GM12892 (cell line): ENCODE measurements around the gene ZSCAN5A.

Experiments
- DNase-seq: peaks from one replicate; pipeline ENCODE4 v3.0.0; 2011; ENCODE audit not compliant: insufficient read length
- FAIRE-seq: peaks from 2 replicates; lab custom pipeline; 2011; peaks lifted over from hg19 to GRCh38; lab: Jason Lieb, UNC
- POLR2A ChIP-seq: IDR thresholded peaks from 2 replicates; pipeline ENCODE4 v1.6.1; 2011; ENCODE audit warnings: low read depth, low read length, control low read depth
- POLR2AphosphoS5 ChIP-seq: IDR thresholded peaks from 2 replicates; pipeline ENCODE4 v1.6.1; 2011; ENCODE audit warnings: low read depth, low read length, control low read depth
- TAF1 ChIP-seq: IDR thresholded peaks from 2 replicates; pipeline ENCODE4 v1.6.1; 2011; ENCODE audit warnings: low read depth, mild to moderate bottlenecking, control low read depth, low read length, borderline replicate concordance

Gene ZSCAN5A

DNA sequence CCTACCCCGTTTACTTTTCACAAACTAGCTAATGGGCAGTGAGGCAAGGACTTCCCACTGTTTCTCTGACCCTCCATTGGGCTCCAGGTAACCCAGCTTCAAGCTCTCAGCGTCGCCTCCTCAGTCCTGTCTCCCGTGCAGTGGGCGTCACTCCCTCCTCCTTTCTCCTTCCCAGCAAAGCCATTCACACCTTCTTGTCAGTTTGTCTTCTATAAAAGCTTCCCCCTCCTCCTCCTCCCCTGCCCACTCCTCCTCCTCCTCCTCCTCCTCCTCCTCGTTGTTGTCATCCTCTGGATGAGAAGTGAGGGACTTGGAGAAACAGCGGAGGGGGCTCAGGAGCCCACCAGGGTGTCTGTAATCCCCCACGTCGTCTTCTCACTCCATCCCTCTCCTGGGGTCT lies 140.6 kb downstream of the ZSCAN5A start:
- TF ChIP-seq POLR2A (no peak), TAF1 (no peak), POLR2AphosphoS5 (no peak)
- DNase-seq: no peak
- FAIRE-seq: no peak
